22Rv1 (cell line): Measurements from ENCODE around the gene ATXN1.

ENCODE experiments used
- H3K27ac ChIP-seq: fragments of 450-650 bp; 2 replicates; pipeline ENCODE4 v1.5.1; 2017
- ZFX ChIP-seq: fragments of 450-650 bp; IDR thresholded peaks from 2 replicates; pipeline ENCODE4 v1.6.1; 2017; ENCODE audit warnings: antibody characterized with exemption, borderline replicate concordance
- TF ChIP-seq, protein P1 (sequence below): fragments of 450-650 bp; IDR thresholded peaks from 2 replicates; pipeline ENCODE4 v1.5.1; 2017; ENCODE audit warnings: mild to moderate bottlenecking

The ATXN1 gene

DNA sequence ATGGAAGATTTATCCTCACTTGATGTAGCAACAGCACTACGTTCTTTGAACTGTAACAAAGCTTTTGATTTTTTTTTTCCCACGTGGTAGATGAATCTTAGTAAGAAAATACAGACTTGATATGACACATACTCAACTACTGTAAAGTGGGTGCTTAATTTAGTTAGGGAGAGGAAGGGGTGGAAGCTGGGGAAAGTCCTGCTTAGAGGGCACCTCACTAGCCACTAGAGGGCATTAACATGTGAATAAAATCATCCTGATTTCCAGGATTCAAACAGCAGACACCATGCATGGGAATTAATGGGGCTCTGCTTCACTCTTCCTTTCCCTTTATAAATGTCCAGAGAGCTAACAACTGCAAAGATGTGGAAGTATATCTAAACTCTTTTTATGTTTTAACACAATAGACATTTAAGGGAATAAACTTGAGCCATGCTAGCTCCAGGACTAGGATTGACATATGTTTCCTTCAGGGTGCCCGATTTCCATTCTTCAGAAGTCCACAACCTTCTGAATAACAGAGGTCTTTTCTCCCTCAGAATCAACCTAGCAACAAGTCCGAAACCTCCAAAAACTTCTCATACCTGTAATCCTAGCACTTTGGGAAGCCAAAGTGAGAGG lies 250.1 kb downstream of the ATXN1 start:
- TF ChIP-seq, protein P1, sequence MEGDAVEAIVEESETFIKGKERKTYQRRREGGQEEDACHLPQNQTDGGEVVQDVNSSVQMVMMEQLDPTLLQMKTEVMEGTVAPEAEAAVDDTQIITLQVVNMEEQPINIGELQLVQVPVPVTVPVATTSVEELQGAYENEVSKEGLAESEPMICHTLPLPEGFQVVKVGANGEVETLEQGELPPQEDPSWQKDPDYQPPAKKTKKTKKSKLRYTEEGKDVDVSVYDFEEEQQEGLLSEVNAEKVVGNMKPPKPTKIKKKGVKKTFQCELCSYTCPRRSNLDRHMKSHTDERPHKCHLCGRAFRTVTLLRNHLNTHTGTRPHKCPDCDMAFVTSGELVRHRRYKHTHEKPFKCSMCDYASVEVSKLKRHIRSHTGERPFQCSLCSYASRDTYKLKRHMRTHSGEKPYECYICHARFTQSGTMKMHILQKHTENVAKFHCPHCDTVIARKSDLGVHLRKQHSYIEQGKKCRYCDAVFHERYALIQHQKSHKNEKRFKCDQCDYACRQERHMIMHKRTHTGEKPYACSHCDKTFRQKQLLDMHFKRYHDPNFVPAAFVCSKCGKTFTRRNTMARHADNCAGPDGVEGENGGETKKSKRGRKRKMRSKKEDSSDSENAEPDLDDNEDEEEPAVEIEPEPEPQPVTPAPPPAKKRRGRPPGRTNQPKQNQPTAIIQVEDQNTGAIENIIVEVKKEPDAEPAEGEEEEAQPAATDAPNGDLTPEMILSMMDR = peak; percentile 73
- TF ChIP-seq ZFX = no peak
- H3K27ac ChIP-seq = no peak overlapping the region

- no peak overlapping the region for H3K27ac ChIP-seq
- TF ChIP-seq ZFX = no peak
- TF ChIP-seq, protein P1 = no peak
Observed at GRCh38 chr6:16510245-16510644, 251.0 kb downstream of the ATXN1 start.

- TF ChIP-seq, protein P1 = no peak
- TF ChIP-seq ZFX = no peak
- H3K27ac ChIP-seq = no peak overlapping the region
Observed at GRCh38 chr6:16508959-16509358, 252.3 kb downstream of the ATXN1 start.

- H3K27ac ChIP-seq = no peak overlapping the region
- TF ChIP-seq, protein P1 = no peak
- TF ChIP-seq ZFX = no peak
Observed at GRCh38 chr6:16505711-16506357, 255.4 kb downstream of the ATXN1 start.

DNA sequence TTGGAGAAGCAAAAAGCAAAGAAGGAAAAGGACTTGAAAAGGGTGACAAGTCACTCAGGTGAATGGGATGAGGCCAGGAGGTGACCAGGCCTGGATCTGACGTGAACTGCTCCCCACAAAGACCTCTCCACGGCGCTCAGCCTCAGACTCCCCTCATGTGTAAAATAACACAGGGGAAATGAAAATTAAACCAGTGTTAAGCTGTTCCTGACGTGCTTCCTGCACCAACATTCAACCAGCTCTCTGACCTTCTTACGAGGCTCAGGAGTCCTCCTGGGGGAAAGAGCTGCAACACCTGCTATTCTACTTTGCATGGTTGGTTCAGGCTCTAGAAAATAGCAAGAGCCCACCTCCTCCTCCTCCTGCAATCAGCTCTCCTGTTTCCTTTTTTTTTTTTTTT lies 256.7 kb downstream of the ATXN1 start:
- H3K27ac ChIP-seq = no peak overlapping the region
- TF ChIP-seq, protein P1 = no peak
- TF ChIP-seq ZFX = no peak

DNA sequence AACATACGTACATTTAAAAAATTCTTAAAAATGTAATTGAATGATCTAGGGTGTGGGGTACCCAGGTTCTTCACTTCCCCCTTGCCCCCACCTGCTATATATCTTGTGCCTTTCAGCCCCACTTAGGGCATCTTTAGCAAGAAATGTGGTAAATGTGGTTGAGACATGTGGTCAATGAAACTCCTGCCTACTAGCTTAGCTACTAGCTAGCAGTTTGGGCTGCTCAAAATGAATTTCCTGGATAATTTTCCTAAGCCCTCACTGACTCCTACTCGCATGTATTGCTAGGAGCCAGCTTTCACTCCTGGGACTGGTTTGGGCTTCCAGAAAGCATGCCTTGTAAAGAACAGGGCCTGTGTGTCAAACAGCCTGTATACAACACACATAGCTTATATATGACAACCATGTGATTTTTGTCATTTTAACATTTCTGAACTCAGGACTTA lies 257.3 kb downstream of the ATXN1 start:
- H3K27ac ChIP-seq = no peak overlapping the region
- TF ChIP-seq, protein P1 = no peak
- TF ChIP-seq ZFX = no peak

DNA sequence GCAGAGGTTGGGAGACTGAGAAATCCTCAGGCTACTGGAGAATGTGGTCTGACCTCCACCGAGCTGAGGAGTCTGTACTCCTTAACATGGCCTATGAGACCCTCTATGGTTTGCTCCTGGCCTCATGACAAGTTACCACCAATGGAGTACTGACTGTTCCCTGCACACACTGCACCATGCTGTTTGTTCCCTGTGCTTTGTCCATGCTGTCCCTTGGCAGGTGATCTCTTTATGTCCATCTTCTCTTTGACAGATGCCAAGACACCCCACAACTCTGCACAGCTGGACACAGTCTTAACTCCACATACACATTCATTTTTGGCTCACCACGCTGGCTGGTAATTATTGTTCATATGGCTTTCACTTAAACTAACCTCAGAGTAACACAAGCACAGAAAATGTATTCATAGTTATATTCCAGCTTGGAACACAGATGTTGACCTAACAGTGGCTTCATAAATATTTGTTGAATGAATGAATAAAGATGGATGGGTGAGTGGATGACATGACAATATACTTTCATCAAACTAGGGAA lies 258.0 kb downstream of the ATXN1 start:
- no peak overlapping the region for H3K27ac ChIP-seq
- TF ChIP-seq, protein P1 = no peak
